GM20000 (cell line): ENCODE results near the gene CDC73.

ENCODE experiments used
- DNase-seq: peaks from one replicate; pipeline ENCODE4 v3.0.0; 2012; ENCODE audit warnings: low spot score
- TF ChIP-seq, protein P1 (sequence below): IDR thresholded peaks from 2 replicates; pipeline ENCODE4 v1.5.1; 2012; ENCODE audit warnings: mild to moderate bottlenecking, control low read depth; ENCODE audit errors: extremely low read depth, missing control alignments

Gene CDC73

GRCh38 chr1:193121616-193122593 is at the start of gene CDC73:
TSS of gene CDC73 (plus strand) at chr1:193122031. CDS start at chr1:193122201, 170 bp downstream.
- TF ChIP-seq, protein P1, sequence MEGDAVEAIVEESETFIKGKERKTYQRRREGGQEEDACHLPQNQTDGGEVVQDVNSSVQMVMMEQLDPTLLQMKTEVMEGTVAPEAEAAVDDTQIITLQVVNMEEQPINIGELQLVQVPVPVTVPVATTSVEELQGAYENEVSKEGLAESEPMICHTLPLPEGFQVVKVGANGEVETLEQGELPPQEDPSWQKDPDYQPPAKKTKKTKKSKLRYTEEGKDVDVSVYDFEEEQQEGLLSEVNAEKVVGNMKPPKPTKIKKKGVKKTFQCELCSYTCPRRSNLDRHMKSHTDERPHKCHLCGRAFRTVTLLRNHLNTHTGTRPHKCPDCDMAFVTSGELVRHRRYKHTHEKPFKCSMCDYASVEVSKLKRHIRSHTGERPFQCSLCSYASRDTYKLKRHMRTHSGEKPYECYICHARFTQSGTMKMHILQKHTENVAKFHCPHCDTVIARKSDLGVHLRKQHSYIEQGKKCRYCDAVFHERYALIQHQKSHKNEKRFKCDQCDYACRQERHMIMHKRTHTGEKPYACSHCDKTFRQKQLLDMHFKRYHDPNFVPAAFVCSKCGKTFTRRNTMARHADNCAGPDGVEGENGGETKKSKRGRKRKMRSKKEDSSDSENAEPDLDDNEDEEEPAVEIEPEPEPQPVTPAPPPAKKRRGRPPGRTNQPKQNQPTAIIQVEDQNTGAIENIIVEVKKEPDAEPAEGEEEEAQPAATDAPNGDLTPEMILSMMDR: peak; percentile 94
- peak; percentile 96 for DNase-seq

DNA sequence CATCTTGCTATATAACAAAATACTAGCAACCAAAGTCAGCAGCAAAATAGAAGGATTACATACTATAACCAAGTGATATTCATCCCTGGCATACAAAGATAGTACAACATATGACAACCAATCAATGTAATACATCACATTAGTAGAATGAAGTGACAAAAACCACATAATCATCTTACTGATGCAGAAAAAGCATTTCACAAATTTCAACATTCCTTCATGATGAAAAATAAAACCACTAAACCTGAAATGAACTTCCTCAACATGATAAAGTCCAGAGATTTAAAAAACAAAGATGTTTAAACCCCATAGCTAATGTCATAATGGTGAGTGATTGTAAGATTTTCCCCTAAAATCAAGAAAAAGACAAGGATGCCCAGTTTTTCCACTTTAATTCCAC is 43.8 kb upstream of the CDC73 start:
- TF ChIP-seq, protein P1: no peak
- no peak for DNase-seq

GRCh38 chr1:193079187-193079586 is 42.6 kb upstream of the CDC73 start:
- TF ChIP-seq, protein P1: no peak
- no peak for DNase-seq

GRCh38 chr1:193083365-193084088 is 38.3 kb upstream of the CDC73 start:
- DNase-seq: peak; percentile 42
- TF ChIP-seq, protein P1: no peak

GRCh38 chr1:193085263-193085662 is 36.6 kb upstream of the CDC73 start:
- DNase-seq: no peak
- TF ChIP-seq, protein P1: no peak

- DNase-seq: no peak
- TF ChIP-seq, protein P1: no peak
Observed at GRCh38 chr1:193086342-193086741, 35.5 kb upstream of the CDC73 start.

DNA sequence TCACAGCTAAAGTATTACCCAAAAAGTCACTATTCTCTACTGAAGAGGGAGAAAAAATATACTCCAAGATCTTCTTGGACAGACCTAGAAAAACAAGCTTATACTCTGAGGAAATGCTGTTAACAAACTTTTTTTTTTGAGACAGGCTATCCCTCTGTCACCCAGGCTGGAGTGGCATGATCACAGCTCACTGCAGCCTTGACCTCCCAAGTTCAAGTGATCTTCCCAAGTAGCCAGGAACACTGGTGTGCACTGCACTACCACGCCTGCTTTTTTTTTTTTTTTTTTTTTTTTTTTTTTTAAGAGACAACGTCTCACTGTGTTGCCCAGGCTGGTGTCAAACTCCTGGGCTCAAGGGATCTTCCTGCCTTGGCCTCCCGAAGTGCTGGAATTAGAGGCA is 33.9 kb upstream of the CDC73 start:
- TF ChIP-seq, protein P1: no peak
- no peak for DNase-seq
